Tibial nerve (tissue), 4 donors: ENCODE results near the gene CNTN5.

Source experiments
- CTCF ChIP-seq, 5 experiments: fragments of 200-600 bp in 3 of 5; fragments of 450-650 bp in 2 of 5; sonication (generic) in 3 of 5; IDR thresholded peaks; one replicate each; pipeline ENCODE4 v1.5.1; 2016 to 2019; ENCODE audit warnings: antibody characterized with exemption in 5 of 5, mild to moderate bottlenecking in 3 of 5, moderate library complexity in 2 of 5
- EP300 ChIP-seq, 2 donors: sonication (generic); formaldehyde crosslinking; IDR thresholded peaks; one replicate each; pipeline ENCODE4 v1.6.1; 2017; ENCODE audit warnings: antibody characterized with exemption in 2 of 2, mild to moderate bottlenecking in 1 of 2

- TF ChIP-seq CTCF (IDR thresholded peaks at IDR 0.05), result no peak
- no peak for TF ChIP-seq EP300 (IDR thresholded peaks at IDR 0.05)
These were observed 286.9 kb downstream of the CNTN5 start for GRCh38 chr11:99307510-99308088.
